Kidney (tissue), 14 donors: ENCODE measurements around the gene ZBP1. TPM values are rescaled to one million over a fixed set of nuclear protein-coding genes. Genes with fewer than 3 reads are reported as not detected.

Experiments
- DNase-seq, 5 donors: peaks; one replicate each; pipeline ENCODE4 v3.0.0-alpha.2; 2013 to 2020
- FAIRE-seq: peaks from 2 replicates; lab custom pipeline; 2012; peaks lifted over from hg19 to GRCh38; lab: Jason Lieb, UNC
- H3K27ac ChIP-seq, 2 donors: one replicate each; pipeline ENCODE4 v1.7.0; 2013; ENCODE audit warnings: low read depth in 2 of 2, low read length in 2 of 2, inconsistent platforms in 1 of 2
- H3K27me3 ChIP-seq: one replicate; pipeline ENCODE4 v1.7.1; 2013; ENCODE audit warnings: low read length, inconsistent platforms; ENCODE audit not compliant: control insufficient read depth, insufficient read depth
- H3K36me3 ChIP-seq, 3 donors: one replicate each; pipeline versions ENCODE4 v1.7.0 to v1.7.1; 2013; ENCODE audit warnings: low read length in 3 of 3, control low read depth in 1 of 3, inconsistent platforms in 1 of 3; ENCODE audit not compliant: insufficient read depth in 3 of 3, control insufficient read depth in 2 of 3
- H3K4me1 ChIP-seq, 3 donors: one replicate each; pipeline versions ENCODE4 v1.7.0 to v1.7.1; 2013; ENCODE audit warnings: low read length in 3 of 3, inconsistent platforms in 1 of 3, low read depth in 1 of 3; ENCODE audit not compliant: control insufficient read depth in 2 of 3, insufficient read depth in 2 of 3
- H3K4me3 ChIP-seq, 3 donors: one replicate each; pipeline versions ENCODE4 v1.7.0 to v1.8.1; 2013; ENCODE audit warnings: low read length in 3 of 3, control low read depth in 1 of 3, inconsistent platforms in 1 of 3
- H3K9ac ChIP-seq, 3 donors: one replicate each; pipeline versions ENCODE4 v1.7.0 to v1.7.1; 2013; ENCODE audit warnings: low read length in 3 of 3, control low read depth in 1 of 3, inconsistent platforms in 1 of 3
- H3K9me3 ChIP-seq, 3 donors: one replicate each; pipeline versions ENCODE4 v1.7.0 to v1.7.1; 2013; ENCODE audit warnings: low read length in 3 of 3, control low read depth in 1 of 3, inconsistent platforms in 1 of 3; ENCODE audit not compliant: control insufficient read depth in 2 of 3, insufficient read depth in 1 of 3
- CTCF ChIP-seq: IDR thresholded peaks from 3 replicates; pipeline ENCODE4 v1.5.1; 2012; ENCODE audit warnings: mild to moderate bottlenecking, moderate library complexity, borderline replicate concordance; ENCODE audit not compliant: insufficient read depth; ENCODE audit errors: extremely low read depth
- intact Hi-C: fragments of 100-400 bp; cut with DNase I; formaldehyde crosslinking; loops from one replicate; pipeline ENCODE4 v1.11.1; 2022
- polyA plus RNA-seq: library from polyadenylated mRNA; stranded (reverse); fragments of 350-450 nt; fragmentation: Illumina TruSeq; extraction: RNeasy Lipid Tissue Mini Kit (QIAGEN cat#74804); gene quantifications from one replicate; pipeline ENCODE4 v1.2.3, GENCODE V29; 2014; ENCODE audit warnings: low read depth, low replicate concordance; ENCODE audit not compliant: insufficient read depth
- total RNA-seq: library from RNA; stranded (reverse); fragmentation: NEBNext Ultra II Directional; extraction: Animal tissue kit (Norgen Biotek cat#: 25700); gene quantifications from one replicate; pipeline ENCODE4 v1.2.1, GENCODE V29; 2021
- donor health status: control.
- donor health status: control.
- donor health status: control.
- donor health status: control.
- donor health status: control.
- donor health status: DM: yes; HTN: yes; CAD: no.
- donor health status: Normal renal cell carcinoma (clear cell type).

ZBP1 gene
- total and polyA plus RNA-seq, 2 donors from 2014 or later, result 3.7 TPM; not detected in 1

GRCh38 chr20:57665589-57665971 is 45.4 kb upstream of the ZBP1 start:
- TF ChIP-seq CTCF, result no peak

GRCh38 chr20:57664924-57665588 is 44.8 kb upstream of the ZBP1 start:
- Histone ChIP-seq H3K27ac (no peak overlapping the region), H3K9me3 (peaks cover 0 to 1% (median 0%) of the 10 kb centered on the region in 3 donors), H3K4me3 (no peak overlapping the region), H3K27me3 (no peaks in the 10 kb centered on the region), H3K4me1 (peaks cover 3 to 17% (median 15%) of the 10 kb centered on the region in 3 donors), H3K36me3 (no peaks in the 10 kb centered on the region), H3K9ac (no peak overlapping the region)
- FAIRE-seq (no peak), DNase-seq (peak in 2 of 5 donors; percentile 21 to 30)
- intact Hi-C loops, result no loop called here
- TF ChIP-seq CTCF, result no peak

More at GRCh38 chr20:57665589-57665971, 45.4 kb upstream of the ZBP1 start:
- H3K9ac ChIP-seq, result no peak overlapping the region
- FAIRE-seq, result no peak
- no peak overlapping the region for H3K27ac ChIP-seq
- no peaks in the 10 kb centered on the region for H3K9me3 ChIP-seq
- no peaks in the 10 kb centered on the region for H3K27me3 ChIP-seq
- no peak overlapping the region for H3K4me3 ChIP-seq
- H3K4me1 ChIP-seq, result peaks cover 0 to 17% (median 14%) of the 10 kb centered on the region in 3 donors
- no peaks in the 10 kb centered on the region for H3K36me3 ChIP-seq
- intact Hi-C loops, result no loop called here
- peak in 1 of 5 donors; percentile 9 for DNase-seq

GRCh38 chr20:57664476-57664875 is 44.2 kb upstream of the ZBP1 start:
- FAIRE-seq (no peak), DNase-seq (peak in 1 of 5 donors; percentile 52)
- Histone ChIP-seq H3K4me3 (no peak overlapping the region), H3K27ac (no peak overlapping the region), H3K9ac (no peak overlapping the region), H3K4me1 (peaks cover 3 to 17% (median 15%) of the 10 kb centered on the region in 3 donors), H3K27me3 (no peaks in the 10 kb centered on the region), H3K36me3 (no peaks in the 10 kb centered on the region), H3K9me3 (peaks cover 0 to 1% (median 0%) of the 10 kb centered on the region in 3 donors)
- intact Hi-C loops, result no loop called here
- no peak for TF ChIP-seq CTCF
